Measurements from ENCODE around the gene DDN.
A peak's percentile ranks its signal among the peaks of the same experiment; 100 is the strongest.

GRCh38 chr12:48988030-48988649, 11.0 kb downstream of the DDN start:
- TF ChIP-seq POLR2A (IDR thresholded peaks at IDR 0.05) (no peak), CTCF (IDR thresholded peaks at IDR 0.05) (peak; percentile 60 to 87 (median 75))

Data from esophagus squamous epithelium (tissue), 4 donors.